ENCODE results near the gene ITGAD. TPM values are rescaled to one million over a fixed set of nuclear protein-coding genes. Genes with fewer than 3 reads are reported as not detected.

The ITGAD gene
- total and polyA plus RNA-seq, 2 of the 4 experiments (the other 2 are of a cell fraction), result not detected

DNA sequence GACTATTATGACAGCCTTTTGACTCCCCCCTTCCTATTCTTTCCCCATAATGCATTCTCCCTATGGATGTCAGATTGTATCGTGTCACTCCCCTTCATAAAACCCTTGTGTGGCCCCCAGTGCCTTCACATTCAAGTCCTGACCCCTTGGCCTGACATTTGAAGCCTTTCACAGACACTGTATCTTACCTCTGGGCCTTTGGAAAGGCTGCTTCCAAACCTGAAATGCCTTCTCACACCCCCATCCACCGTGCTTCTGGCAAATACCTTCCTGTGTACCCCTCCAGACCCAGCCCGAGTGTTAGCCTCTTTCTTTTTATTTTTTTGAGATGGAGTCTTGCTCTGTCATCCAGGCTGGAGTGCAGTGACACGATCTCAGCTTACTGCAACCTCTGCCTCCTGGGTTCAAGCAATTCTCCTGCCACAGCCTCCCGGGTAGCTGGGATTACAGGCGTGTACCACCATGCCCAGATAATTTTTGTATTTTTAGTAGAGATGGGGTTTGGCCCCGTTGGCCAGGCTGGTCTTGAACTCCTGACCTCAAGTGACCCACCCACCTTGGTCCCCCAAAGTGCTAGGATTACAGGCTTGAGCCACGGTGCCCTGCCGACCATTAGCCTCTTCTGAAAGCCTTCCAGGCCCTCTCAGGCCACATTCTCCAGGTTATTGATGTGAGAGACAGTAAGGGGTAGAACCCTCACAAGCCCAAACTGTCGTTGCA is 68.2 kb downstream of the ITGAD start:
- no peak overlapping the region for H2BK120ac ChIP-seq (ENCODE audit: low read depth, low read length)
- H3K27me3 ChIP-seq (ENCODE audit: control insufficient read depth, insufficient read depth, low read length), result no peaks in the 10 kb centered on the region
- no peaks in the 10 kb centered on the region for H3K9me3 ChIP-seq (ENCODE audit: control insufficient read depth, insufficient read depth, low read length)
- H3K4me1 ChIP-seq (ENCODE audit: control insufficient read depth, insufficient read depth, low read length), result peaks cover 7% of the 10 kb centered on the region
- H3K4ac ChIP-seq (ENCODE audit: low read depth, low read length), result peak overlapping the region; percentile 21; the same call in 1 of the 2 replicates
- H3K9ac ChIP-seq (ENCODE audit: low read depth, low read length), result no peak overlapping the region
- TF ChIP-seq MAFK (IDR thresholded peaks at IDR 0.05; ENCODE audit: low read depth, low read length) (no peak), FOS (IDR thresholded peaks at IDR 0.05; ENCODE audit: low read depth, low read length) (no peak), RAD21 (IDR thresholded peaks at IDR 0.05; ENCODE audit: low read length) (no peak)
- TF ChIP-seq, protein P1, sequence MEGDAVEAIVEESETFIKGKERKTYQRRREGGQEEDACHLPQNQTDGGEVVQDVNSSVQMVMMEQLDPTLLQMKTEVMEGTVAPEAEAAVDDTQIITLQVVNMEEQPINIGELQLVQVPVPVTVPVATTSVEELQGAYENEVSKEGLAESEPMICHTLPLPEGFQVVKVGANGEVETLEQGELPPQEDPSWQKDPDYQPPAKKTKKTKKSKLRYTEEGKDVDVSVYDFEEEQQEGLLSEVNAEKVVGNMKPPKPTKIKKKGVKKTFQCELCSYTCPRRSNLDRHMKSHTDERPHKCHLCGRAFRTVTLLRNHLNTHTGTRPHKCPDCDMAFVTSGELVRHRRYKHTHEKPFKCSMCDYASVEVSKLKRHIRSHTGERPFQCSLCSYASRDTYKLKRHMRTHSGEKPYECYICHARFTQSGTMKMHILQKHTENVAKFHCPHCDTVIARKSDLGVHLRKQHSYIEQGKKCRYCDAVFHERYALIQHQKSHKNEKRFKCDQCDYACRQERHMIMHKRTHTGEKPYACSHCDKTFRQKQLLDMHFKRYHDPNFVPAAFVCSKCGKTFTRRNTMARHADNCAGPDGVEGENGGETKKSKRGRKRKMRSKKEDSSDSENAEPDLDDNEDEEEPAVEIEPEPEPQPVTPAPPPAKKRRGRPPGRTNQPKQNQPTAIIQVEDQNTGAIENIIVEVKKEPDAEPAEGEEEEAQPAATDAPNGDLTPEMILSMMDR (conservative IDR thresholded peaks at IDR 0.05; ENCODE audit: low read depth, low read length), result no peak
- no peak overlapping the region for H2BK5ac ChIP-seq (ENCODE audit: low read depth, low read length, poor library complexity, severe bottlenecking)
- 88% methylated on average over 3 of the region's 10 CpGs; no CpG with 5 or more reads in 1 of the 2 experiments for WGBS, 2 experiments (ENCODE audit: extremely low coverage in 2 of 2, insufficient read length in 1 of 2)
- no peak overlapping the region for H3K18ac ChIP-seq (ENCODE audit: low read depth, low read length)
- H3K27ac ChIP-seq (ENCODE audit: insufficient read depth, low read length), result no peak overlapping the region
- ATAC-seq (ENCODE audit: low read depth) (no peak), DNase-seq (no peak)
- no peak overlapping the region for H3K14ac ChIP-seq (replicated peaks; ENCODE audit: low read depth, low read length)
- no peak overlapping the region for H4K8ac ChIP-seq (ENCODE audit: low read depth in 2 of 2, low read length in 2 of 2)
- H2BK20ac ChIP-seq (ENCODE audit: low read depth, low read length), result no peak overlapping the region
- H2AK5ac ChIP-seq (ENCODE audit: low read depth, low read length), result no peak overlapping the region
- no peak overlapping the region for H4K5ac ChIP-seq (ENCODE audit: low read depth, low read length)
- peaks cover 20% of the 10 kb centered on the region for H4K20me1 ChIP-seq (ENCODE audit: insufficient read depth, low read length)
- dilution Hi-C loops (cut with HindIII; ENCODE audit: low sequenced_read_pairs, unreplicated experiment), result no loop called here
- H2AK9ac ChIP-seq (replicated peaks; ENCODE audit: low read depth, low read length, poor library complexity), result peak overlapping the region; percentile 81
- intact Hi-C loops (cut with micrococcal nuclease), result no loop called here
- no peak overlapping the region for H2AFZ ChIP-seq (replicated peaks; ENCODE audit: low read length, poor library complexity)
- CTCF ChIA-PET, result interaction anchor here (1.7 to 1.8 kb wide), 2 partner anchors 10 to 12 kb away, joined by 7 read pairs; no protein-coding TSS in a partner anchor
- in situ Hi-C loops (cut with MboI; ENCODE audit: low sequenced_read_pairs), result loop anchor here (10.0 to 25.0 kb wide), 2 partner anchors 387 to 401 kb away; partner anchors contain the start of genes ZNF267, ZNF646 and ZNF668
- no peak overlapping the region for H3K23ac ChIP-seq (ENCODE audit: low read depth, low read length)
- no peak overlapping the region for H2BK15ac ChIP-seq (ENCODE audit: low read depth, low read length)
- H3K56ac ChIP-seq (ENCODE audit: extremely low read depth, insufficient read depth, low read length), result no peak overlapping the region
- H3K79me1 ChIP-seq (ENCODE audit: low read depth in 1 of 2, low read length in 2 of 2), result peaks cover 11 to 37% of the 10 kb centered on the region in 2 experiments
- BruUV-seq (replicated peaks), result no TSS peak
- POLR2A ChIA-PET (ENCODE audit: unreplicated experiment), result interaction anchor here (0.5 to 2.5 kb wide), 2 partner anchors 10 to 27 kb away, joined by 6 to 16 read pairs; partner anchors contain the start of gene TGFB1I1
- peaks cover 9% of the 10 kb centered on the region; the same call in 1 of the 2 replicates for H3K9me1 ChIP-seq (ENCODE audit: insufficient read depth, low read length)
- no peak overlapping the region for H3K4me2 ChIP-seq (ENCODE audit: low read depth, low read length)
- H3K36me3 ChIP-seq (ENCODE audit: control insufficient read depth, insufficient read depth, low read length), result peaks cover 21% of the 10 kb centered on the region
- no peak overlapping the region for H3K4me3 ChIP-seq (ENCODE audit: insufficient read depth, low read depth, low read length)
- no peak overlapping the region for H4K91ac ChIP-seq (ENCODE audit: insufficient read depth, low read depth, low read length)
